Peyer's patch (tissue), 4 donors: ENCODE measurements around the gene GOLGA6L10.
"Not testable (repeated sequence)": the region's sequence is repeated elsewhere in the genome, so short reads cannot be mapped to it uniquely, and the experiment has no call there.

ENCODE experiments used
- POLR2A ChIP-seq, 2 donors: fragments of 450-650 bp; IDR thresholded peaks; one replicate each; pipeline ENCODE4 v1.5.1; 2017; ENCODE audit warnings: antibody characterized with exemption in 2 of 2, mild to moderate bottlenecking in 2 of 2, moderate library complexity in 2 of 2
- TF ChIP-seq, protein P1 (sequence below), 6 experiments: fragments of 450-650 bp in 4 of 6; fragments of 200-600 bp in 2 of 6; sonication (generic) in 1 of 6; IDR thresholded peaks; one replicate each; pipeline ENCODE4 v1.5.1; 2017 to 2019; ENCODE audit warnings: antibody characterized with exemption in 6 of 6, mild to moderate bottlenecking in 3 of 6, moderate library complexity in 1 of 6

DNA sequence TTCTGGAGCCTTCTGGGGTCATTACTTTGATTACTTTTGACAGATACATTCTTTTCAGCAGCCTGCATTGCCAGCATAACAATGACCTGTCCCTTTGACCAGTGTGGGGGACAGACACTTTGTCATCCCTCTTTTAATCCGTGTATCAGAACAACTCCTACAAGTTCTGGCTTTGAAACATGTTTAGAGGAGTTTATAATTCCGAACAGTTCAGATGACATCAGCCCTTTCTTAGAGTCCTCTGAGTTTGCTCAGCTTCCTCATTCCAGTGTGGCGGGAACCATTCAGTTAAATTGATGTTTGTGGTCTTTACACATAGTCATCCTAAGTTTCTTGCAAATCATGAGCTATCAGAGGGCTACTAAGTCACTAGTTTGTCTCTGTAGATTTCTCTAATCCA, 13.5 kb upstream of the GOLGA6L10 start:
- TF ChIP-seq, protein P1, sequence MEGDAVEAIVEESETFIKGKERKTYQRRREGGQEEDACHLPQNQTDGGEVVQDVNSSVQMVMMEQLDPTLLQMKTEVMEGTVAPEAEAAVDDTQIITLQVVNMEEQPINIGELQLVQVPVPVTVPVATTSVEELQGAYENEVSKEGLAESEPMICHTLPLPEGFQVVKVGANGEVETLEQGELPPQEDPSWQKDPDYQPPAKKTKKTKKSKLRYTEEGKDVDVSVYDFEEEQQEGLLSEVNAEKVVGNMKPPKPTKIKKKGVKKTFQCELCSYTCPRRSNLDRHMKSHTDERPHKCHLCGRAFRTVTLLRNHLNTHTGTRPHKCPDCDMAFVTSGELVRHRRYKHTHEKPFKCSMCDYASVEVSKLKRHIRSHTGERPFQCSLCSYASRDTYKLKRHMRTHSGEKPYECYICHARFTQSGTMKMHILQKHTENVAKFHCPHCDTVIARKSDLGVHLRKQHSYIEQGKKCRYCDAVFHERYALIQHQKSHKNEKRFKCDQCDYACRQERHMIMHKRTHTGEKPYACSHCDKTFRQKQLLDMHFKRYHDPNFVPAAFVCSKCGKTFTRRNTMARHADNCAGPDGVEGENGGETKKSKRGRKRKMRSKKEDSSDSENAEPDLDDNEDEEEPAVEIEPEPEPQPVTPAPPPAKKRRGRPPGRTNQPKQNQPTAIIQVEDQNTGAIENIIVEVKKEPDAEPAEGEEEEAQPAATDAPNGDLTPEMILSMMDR (IDR thresholded peaks at IDR 0.05): not testable (repeated sequence)
- TF ChIP-seq POLR2A (IDR thresholded peaks at IDR 0.05): not testable (repeated sequence)
